NCI-H2227 treated with DMSO at 0.1 percent for 48 hours (cell line): ENCODE results near the gene ZYX.
"Not testable (repeated sequence)": the region's sequence is repeated elsewhere in the genome, so short reads cannot be mapped to it uniquely, and the experiment has no call there.

Source experiments
- DNase-seq: peaks from one replicate; lab custom pipeline; 2025; lab: John Stamatoyannopoulos, UW

Gene ZYX

DNA sequence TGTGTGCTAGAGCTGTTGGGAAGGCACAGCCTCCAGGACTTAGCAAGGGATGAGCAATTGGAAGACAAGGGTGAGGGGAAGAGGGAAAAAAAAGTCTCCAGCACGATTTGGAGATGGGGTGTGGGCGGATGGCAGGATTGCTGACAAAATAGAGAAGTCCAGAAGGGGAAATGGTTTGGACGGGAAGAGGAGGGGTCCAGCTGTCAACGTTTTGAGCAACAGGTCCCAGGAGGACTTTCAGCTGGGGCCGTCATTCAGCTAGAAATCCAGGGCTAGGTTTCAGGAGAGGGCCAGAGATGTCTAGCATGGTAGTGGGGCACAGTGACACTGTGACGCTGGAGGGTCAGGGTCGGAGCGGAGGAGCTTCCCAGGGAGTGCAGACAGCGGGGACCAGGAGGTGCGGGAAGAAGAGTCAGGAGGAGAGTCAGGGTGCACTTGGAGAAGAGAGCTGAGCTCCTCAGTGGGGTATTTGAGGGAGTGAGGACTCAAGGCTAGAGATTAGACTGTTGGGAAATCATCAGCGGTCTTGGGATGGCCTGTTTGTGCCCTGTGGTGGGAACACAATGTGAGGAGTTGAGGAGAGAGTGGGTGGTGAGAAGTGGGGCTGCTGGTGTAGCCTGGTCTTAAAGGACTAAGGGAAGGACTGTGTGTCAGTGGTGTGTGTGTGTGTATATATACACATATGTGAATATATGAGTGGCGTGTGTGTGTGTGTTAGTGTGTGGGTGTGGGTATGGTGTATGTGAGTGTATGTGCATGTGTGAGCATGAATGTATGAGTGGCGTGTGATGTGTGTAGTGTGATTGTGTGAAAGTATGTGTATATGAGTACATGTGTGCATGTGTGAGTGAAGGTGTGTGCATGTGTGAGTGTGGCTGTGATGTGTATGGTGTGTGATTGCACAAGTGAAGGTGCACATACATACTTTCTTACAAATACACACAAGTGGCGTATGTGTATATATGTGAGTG, 3.8 kb downstream of the ZYX start:
- no peak for DNase-seq

DNA sequence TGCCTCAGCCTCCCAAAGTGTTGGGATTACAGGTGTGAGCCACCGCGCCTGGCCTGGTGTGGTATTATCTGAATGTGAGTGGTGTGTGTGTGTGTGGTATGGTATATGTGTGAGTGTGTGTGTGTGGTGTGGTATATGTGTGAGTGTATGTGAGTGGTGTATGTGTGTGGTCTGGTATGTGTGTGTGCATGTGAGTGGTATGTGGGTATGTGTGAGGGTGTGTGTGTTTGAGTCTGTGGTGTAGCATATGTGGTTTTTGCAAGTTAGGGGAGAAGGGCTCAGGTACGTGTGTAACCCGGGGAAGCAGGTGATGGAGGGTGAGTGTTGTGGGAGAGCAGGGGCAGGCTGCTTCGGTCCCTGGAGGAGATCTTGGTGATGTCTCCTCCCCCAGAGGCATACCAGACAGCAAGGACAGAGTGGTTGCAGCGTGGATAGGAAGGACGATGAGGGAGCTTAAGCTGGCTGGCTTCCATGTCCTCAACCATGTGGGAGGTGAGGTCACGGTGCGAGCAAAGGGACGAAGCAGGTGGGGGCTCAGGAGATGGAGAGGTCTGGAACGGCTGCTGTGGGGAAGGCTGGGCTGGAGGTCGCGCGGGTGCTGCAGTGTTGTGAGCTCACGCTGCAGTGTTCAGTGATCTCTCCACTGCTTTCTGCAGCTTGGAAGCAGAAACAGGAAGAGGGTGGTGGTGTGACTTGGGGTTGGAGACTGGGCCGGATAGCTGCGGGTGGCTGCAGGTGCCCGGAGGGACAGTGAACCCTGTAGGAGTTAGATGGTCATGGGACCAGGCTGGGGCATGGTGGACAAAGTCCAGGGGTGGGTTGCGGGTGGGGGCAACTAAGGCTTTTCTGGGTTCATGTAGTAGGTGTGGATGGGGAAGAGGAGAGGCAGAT, 5.0 kb downstream of the ZYX start:
- DNase-seq = no peak

DNA sequence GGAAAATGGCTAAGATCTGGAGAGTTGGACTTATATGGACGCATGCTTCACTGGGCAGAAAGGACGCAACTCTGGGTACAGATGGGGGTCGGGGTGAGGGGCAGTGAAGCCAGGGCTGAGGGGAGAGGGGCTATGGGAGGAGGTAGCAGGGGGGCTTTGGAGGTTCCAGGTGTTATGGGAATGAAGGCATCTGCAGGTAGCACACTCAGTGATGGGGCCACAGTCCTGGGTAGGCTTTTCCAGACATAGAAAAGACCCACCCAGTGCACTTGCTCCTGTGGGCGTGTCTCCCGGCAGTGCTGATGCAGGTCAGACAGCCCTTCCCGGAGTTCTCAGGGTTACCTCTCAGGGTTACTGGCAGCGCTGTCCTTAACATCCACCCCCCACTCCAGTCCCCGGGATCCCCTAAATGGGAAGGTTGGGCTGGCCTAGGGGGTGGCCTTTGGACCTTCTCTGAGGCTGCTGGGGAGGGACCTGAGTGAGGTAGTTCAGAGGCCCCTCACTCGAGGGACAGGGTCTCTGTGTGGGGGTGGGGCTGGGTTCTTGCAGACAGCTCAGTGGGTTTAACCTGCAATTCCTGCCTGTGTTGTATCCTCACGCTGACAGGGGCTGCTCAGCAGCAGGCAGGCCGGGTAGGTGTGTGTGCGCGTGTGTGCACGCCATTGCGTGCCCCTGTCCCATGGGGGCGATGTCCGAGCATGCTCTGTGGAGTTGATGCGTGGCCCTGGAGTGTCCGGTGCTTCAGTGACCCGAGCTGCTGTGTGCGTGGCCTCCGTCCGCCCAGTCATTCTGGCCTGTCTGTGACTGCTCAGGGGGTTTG, 6.2 kb downstream of the ZYX start:
- no peak for DNase-seq

DNA sequence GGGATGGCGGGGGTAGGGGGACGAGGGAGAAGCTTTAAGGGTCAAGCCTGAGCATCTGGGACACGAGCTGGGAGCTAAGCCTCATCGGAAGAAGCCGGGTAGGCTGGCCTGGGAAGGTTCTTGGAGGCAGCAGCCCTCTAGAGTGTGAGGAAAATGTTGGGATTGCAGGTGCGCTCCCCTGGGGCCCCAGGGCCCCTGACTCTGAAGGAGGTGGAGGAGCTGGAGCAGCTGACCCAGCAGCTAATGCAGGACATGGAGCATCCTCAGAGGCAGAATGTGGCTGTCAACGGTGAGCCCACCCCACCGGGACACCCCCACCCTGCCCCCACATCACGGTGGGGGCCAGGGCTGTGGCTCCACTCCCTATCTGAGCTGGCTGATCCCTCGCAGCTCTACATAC, 6.9 kb downstream of the ZYX start:
- no peak for DNase-seq

DNA sequence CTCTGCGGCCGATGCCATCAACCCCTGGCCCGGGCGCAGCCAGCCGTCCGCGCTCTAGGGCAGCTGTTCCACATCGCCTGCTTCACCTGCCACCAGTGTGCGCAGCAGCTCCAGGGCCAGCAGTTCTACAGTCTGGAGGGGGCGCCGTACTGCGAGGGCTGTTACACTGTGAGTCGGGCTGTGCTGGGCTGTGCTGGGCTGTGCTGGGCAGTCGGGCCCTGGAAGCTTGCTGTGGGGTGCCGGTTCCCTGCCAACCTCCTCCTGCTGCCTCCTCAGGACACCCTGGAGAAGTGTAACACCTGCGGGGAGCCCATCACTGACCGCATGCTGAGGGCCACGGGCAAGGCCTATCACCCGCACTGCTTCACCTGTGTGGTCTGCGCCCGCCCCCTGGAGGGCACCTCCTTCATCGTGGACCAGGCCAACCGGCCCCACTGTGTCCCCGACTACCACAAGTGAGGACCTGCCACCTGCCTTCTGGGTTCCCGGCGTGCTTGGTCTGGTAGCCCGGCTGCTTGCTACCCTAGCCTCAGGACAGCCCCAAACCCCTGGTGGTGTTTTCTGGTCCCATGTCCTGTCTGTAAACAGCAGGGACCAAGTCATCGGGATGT, 7.5 kb downstream of the ZYX start:
- no peak for DNase-seq

DNA sequence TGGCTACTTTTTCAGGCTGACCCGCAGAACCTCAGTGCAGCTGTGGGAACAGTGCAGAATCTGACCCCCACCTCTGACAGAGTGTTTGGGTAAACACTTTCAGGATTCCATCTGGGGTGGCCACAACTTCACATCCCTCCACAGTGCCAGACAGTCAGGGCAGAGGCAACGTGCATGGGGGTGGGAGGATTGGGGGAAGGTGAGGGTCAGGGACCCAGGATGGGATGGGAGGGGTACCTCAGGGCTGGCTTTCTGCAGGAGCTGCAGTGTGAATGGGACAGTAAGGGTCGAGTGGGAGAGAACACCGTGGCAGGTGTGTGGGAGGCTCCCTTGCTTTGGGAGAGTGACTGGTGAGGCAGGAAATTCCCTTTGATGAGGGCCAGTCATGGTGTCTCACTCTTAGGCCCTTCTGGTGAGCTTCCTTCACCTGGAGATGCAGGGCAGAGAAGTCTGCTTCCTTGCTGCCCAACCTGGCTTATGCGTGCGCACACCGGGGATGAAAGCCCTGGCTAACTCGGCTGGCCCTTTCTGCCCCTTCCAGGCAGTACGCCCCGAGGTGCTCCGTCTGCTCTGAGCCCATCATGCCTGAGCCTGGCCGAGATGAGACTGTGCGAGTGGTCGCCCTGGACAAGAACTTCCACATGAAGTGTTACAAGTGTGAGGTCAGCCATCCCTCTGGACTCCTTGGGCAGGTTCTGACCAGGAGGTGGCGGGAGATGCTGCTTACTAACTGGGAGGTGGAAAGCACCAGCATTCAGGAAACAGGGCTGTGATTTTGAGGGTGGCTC, 8.4 kb downstream of the ZYX start:
- DNase-seq = no peak

DNA sequence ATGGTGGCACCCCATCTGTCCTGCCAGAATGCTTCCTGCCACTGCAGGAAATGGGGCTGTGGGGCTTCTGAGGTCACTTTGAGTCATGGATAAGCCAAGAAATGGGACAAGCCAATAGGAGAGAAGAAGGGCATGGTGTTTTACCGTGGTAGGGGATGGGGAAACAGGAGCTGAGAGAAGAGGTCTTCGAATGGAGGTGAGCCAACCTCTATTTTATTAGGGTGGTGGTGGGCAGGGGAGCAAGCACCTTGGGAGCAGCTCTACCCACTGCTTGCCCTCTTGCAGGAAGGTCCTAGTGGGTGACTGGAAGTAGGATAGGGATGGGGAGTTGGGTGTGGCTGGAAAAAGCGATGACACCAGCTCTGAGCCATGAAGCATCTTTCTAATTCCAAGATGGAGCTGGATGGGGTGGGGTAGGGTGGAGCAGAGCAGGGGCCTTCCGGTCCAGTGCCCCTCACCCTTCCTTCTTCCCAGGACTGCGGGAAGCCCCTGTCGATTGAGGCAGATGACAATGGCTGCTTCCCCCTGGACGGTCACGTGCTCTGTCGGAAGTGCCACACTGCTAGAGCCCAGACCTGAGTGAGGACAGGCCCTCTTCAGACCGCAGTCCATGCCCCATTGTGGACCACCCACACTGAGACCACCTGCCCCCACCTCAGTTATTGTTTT, 9.1 kb downstream of the ZYX start:
- no peak for DNase-seq

DNA sequence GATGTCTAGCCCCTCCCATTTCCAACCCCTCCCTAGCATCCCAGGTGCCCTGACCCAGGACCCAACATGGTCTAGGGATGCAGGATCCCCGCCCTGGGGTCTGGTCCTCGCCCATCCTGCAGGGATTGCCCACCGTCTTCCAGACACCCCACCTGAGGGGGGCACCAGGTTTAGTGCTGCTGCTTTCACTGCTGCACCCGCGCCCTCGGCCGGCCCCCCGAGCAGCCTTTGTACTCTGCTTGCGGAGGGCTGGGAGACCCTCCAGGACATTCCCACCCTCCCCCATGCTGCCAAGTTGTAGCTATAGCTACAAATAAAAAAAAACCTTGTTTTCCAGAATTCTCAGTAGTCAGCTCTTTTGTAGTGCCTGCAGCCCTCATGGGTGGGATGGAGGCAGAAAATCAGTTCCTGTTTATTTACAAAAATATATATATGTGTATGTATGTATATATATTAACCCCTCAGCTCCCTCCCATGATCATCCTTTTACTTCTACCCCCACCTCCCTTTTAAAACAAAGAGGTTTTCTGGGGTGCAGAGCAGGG, 9.7 kb downstream of the ZYX start:
- no peak for DNase-seq

DNA sequence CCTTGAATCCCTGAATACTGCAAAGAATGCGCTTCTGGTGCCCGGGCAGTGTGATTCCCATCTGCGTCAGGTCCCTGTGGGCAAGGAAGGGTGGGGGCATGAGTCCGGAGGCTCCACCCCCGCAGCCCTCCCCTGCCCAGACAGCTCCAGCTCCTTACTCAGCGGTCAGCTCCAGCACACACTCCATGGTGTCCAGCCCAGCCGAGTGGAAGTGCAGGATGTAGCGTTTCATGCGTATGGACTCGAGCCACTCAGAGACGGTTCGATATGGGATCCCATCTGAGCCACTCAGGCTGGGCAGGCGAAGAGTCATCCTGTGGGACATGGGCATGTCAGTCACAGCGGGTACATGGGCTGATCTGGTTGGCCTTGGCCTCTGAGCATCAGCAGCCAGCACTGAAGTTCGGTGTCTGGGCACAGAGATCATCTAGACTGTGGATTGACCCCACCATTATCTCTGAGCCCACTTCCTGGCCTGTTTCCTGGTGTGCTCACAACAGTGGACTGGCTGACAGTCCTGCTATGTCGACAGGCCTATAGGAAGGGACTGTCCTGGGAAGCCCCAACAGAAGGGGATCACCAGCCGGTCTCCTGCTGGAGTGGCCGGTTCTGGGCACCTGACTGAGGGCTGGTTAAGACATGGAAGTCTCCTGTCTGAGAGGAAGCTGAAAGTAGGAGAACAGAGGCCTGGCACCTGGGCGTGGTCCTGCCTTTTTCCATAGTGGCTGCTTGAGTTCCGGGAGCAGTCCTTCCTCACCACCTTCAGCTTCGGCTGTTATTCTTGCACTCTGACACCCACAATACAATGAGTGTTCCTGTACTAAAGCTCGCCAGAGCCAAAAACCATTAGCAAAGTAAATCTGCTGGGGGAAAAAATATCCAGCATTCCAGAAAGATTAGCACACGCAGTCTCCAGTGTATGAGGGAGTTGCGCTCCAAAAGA, 10.6 kb downstream of the ZYX start:
- no peak for DNase-seq

DNA sequence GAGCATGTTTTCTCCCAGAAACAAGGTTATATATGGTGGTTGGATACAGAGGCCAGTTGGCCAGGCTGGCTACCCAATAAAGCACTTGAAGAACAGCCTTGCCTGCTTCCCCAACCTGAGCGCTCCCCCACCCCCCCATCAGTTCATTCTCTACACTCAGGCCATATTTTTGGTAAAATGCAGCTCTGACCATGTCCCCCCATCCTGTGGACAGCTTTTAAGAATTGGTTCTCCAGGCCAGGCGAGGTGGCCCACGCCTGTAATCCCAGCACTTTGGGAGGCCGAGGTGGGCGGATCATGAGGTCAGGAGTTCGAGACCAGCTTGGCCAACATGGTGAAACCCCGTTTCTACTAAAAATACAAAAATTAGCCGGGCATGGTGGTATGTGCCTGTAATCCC, 11.3 kb downstream of the ZYX start:
- not testable (repeated sequence) for DNase-seq

DNA sequence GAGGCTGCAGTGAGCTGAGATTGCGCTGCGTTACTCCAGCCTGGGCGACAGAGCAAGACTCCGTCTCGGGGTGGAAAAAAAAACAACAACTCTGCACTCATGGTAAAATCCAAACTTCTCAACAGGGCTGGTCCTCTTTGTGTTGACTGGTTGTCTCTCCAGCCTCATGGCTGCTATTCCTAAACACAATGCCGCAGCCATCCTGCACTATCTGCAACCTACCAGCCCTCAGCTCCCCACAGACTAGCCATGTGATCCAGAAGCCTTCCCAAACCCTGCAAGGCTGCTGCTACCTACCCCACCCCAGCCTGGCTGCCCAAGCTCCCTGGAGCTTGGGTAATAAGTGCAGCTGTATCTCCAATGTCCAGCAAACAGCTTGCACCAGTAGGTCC, 11.7 kb downstream of the ZYX start:
- DNase-seq = no peak

DNA sequence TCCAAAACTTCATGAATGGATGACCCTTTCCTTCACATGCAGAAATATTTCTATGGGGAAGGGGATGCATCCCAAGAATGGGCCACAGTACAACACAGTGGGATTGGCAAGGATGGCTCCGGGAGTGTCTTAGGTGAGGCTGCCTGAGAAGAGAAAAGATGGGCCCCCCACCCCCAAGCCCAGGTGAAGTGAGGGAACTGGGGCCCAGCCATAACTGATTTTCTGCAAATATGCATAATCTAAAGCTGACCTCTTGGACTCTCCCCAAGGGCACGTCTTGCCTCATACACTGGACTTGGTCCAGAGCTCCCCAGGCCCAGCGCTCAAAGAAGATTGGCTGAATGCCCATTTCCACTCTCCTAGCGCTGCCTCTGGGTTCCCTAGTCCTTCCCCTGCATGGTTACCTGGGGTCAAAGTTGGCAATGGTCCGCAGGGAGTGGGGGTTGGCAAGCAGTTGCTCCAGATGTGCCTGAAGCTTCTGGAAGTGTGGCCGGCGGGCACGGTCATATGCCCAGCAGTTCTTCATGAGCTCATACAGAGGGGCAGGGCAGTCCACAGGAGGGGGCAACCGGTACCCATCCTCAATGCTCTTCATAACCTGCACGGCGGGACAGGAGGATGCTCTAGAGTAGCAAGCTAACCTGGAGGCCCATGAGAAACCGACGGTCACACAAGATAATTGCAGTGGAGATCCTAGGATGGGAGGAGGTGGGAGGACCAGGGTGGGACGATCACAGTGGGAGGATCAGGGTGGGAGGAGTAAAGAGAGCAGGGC, 12.3 kb downstream of the ZYX start:
- DNase-seq = no peak

DNA sequence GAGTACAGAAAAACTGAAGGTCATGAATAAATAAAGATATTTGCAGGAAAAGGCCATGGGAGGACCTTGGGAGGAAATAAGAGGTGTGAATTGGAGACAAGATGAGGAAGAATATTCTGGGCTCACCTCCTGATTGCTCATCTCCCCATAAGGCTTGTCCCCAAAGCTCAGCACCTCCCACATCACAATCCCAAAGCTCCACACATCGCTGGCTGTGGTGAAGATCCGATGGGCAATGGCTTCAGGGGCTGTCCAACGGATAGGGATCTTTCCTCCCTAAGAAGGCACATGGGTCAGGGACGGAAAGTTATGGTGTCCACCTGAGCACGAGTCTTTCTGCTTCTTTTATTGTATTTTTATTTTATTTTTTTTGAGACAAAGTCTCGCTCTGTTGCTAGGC, 12.9 kb downstream of the ZYX start:
- no peak for DNase-seq

DNA sequence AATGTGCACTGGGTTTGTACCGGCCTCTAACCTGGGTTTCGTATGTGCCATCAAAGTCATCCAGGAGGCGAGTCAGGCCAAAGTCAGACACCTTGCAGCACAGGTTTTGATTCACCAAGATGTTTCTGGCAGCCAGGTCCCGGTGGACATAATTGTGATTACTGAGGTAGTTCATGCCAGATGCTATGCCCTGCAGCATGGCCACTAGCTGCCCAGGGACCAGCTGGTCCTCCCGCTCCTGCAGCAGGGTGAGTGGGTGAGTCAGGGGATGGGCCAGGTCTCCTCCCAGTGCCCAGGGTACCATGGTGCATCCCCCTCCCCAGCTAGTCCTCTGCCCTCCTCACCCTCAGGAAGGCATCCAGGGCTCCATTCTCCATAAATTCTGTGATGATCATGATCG, 13.6 kb downstream of the ZYX start:
- no peak for DNase-seq

DNA sequence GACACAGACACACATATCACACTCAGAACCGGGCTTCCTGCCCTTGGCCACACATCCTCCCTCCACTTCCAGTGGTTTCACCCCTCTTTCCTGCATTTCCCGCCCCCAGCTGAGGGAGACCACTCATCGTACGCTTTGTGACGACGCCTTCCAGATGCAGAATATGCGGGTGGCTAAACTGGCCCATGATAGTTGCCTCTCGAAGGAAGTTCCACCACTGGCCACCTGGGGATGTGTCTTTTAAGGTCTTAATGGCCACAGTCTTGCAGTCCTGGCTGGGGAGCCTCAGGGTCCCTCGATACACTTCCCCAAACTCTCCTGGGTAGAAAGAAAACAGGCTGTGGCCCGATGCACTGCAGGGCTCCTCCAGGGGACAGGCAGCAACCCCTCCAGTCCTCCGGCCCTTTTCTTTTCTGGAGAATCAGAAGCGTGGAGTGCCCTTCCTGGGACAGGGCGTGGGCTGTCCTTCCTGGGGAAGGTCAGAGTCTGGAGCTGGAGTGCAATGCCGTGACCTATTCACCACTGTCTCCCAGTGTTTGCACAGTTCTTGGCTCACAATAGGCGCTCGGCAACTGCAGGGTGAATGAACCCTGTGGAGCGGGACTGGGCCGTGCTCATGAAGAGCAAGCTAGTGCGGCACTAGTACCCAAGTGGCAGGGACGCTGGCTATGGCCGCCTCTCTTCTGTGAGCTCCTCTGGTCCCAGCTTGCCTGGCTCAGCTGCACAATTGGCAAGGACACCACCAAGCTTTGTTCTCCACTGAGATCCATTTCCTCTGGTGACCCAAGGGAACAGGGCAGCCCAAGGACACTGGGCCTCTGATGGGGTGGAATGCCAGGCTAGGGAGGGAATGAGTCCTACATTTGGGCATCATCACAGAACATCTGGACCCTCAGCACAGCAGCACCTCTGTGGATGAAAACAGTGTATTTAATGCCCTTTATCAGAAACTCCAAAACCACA, 14.3 kb downstream of the ZYX start:
- no peak for DNase-seq

DNA sequence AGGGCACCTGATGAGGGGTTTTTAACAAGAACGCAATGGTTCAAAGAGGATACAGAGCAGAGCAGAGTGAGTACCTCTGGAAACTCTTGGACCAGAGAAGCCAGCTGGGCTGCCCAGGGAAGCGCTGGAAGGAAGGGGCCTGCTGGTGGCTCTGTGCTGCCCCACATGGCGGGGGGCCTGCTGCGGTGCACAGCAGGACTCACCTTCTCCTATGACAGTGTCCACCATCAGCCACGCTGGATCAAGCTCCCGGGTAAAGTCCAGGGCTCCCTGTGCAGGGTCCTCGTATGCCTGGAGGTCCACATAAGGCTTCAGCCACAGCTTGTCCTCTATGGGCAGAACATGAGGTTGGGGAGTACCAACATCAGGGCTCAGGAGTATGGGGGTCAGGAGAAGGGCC, 15.0 kb downstream of the ZYX start:
- DNase-seq = no peak
